ELF-1 (cell line): Measurements from ENCODE around the gene ALDH3A2.

Experiments
- DNase-seq: peaks from one replicate; pipeline ENCODE4 v3.0.0-alpha.2; 2016; ENCODE audit warnings: low read depth, low spot score

Gene ALDH3A2

GRCh38 chr17:19648475-19649273 is at the start of gene ALDH3A2:
ALDH3A2 (plus strand) TSS chr17:19648751; CDS start chr17:19648972, 221 bp downstream.
- peak; percentile 97 for DNase-seq

GRCh38 chr17:19610311-19610710 is 38.2 kb upstream of the ALDH3A2 start:
- no peak for DNase-seq

- DNase-seq = no peak
Measured at GRCh38 chr17:19610879-19611278, 37.7 kb upstream of the ALDH3A2 start.

GRCh38 chr17:19613979-19614378 is 34.6 kb upstream of the ALDH3A2 start:
- peak; percentile 9 for DNase-seq

GRCh38 chr17:19614900-19615299 is 33.7 kb upstream of the ALDH3A2 start:
- no peak for DNase-seq

- no peak for DNase-seq
Measured at GRCh38 chr17:19618015-19618414, 30.5 kb upstream of the ALDH3A2 start.

GRCh38 chr17:19619705-19620325 is 28.7 kb upstream of the ALDH3A2 start:
- DNase-seq = no peak

- no peak for DNase-seq
Measured at GRCh38 chr17:19621697-19622096, 26.9 kb upstream of the ALDH3A2 start.

GRCh38 chr17:19626079-19626478 is 22.5 kb upstream of the ALDH3A2 start:
- DNase-seq = no peak

- no peak for DNase-seq
Measured at GRCh38 chr17:19629449-19629848, 19.1 kb upstream of the ALDH3A2 start.

GRCh38 chr17:19630035-19630434 is 18.5 kb upstream of the ALDH3A2 start:
- no peak for DNase-seq

- no peak for DNase-seq
Measured at GRCh38 chr17:19630661-19631060, 17.9 kb upstream of the ALDH3A2 start.

- no peak for DNase-seq
Measured at GRCh38 chr17:19631905-19632304, 16.6 kb upstream of the ALDH3A2 start.

- DNase-seq = no peak
Measured at GRCh38 chr17:19641687-19642372, 6.7 kb upstream of the ALDH3A2 start.

GRCh38 chr17:19642373-19642893 is 6.1 kb upstream of the ALDH3A2 start:
- DNase-seq = no peak

GRCh38 chr17:19644493-19645210 is 3.9 kb upstream of the ALDH3A2 start:
- DNase-seq = no peak

- DNase-seq = peak; percentile 78
Measured at GRCh38 chr17:19645734-19646201, 2.8 kb upstream of the ALDH3A2 start.

- DNase-seq = peak; percentile 50
Measured at GRCh38 chr17:19646788-19647696, 1.5 kb upstream of the ALDH3A2 start.

- DNase-seq = peak; percentile 79
Measured at GRCh38 chr17:19647697-19648474, 665 bp upstream of the ALDH3A2 start.

GRCh38 chr17:19649274-19649541 is 657 bp downstream of the ALDH3A2 start:
- DNase-seq = no peak
